Activated naive CD4-positive, alpha-beta T cell treated with Interleukin-2 at 50 U/mL for 16 hours (primary cell): Measurements from ENCODE around the gene CENPO.
"Not testable (repeated sequence)": the region's sequence is repeated elsewhere in the genome, so short reads cannot be mapped to it uniquely, and the experiment has no call there.

Experiments used
- DNase-seq: peaks from one replicate; pipeline ENCODE4 v3.0.0-alpha.2; 2020

The CENPO gene

DNA sequence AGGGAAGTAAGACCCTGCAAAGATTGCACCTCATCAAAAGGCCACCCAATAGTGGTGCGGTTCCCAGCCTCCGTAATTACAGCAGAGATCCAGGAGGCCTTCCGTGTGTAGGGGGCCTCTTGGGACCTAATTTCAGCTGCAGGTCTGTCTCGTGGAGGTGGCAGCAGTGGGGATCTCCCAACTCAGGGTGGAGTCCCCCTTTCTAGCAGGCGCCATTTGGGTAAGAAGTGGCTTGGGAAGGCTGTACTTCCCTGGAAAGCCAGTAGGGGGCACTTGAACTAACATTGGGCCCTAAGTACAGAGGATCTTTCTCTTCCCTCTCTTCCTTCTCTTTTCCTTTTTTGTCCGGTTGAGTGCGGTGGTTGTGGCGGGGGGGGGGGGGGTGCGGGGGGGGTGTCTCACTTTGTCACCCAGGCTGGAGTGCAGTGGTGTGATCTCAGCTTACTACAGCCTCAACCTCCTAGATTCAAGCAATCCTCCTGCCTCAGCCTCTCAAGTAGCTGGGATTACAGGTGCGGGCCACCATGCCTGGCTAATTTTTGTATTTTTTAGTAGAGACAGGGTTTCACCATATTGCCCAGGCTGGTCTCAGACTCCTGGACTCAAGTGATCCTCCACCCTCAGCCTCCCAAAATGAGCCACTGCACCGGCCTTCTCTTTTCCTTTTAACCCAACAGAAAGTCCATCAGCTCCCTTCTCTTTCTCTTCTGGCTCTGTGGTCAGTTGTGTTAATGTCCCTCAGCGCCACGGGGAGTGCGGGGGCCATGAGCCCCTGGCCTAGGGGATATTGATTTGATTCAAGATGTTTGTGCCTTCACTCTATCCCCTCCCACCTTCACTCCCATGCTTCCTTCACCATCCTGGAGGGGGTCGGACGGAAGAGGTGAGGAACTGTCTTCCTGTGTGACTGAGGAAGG, 32.0 kb downstream of the CENPO start:
- DNase-seq, result peak; percentile 27

GRCh38 chr2:24825883-24826772, 32.9 kb downstream of the CENPO start:
- DNase-seq, result no peak

DNA sequence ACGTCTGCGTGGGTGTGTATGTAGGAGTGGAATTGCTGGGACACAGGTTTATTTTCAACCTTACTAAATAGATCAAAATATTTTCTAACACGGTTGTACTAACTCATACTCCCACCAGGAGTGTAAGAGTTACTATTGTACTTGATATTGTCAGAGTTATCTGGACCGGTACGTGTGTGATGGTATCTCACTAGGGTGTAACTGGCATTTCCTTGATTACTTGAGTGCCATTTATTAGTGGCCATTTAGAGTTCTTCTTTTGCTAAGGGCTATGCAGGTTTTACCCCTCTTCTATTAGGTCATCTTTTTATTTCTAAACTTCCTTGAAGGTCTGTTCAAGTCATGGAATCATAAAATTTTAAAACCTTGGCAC, 33.5 kb downstream of the CENPO start:
- DNase-seq, result no peak

- DNase-seq, result peak; percentile 74
These were observed 34.4 kb downstream of the CENPO start for GRCh38 chr2:24827321-24828237.

- no peak for DNase-seq
These were observed 35.2 kb downstream of the CENPO start for GRCh38 chr2:24828238-24828996.

DNA sequence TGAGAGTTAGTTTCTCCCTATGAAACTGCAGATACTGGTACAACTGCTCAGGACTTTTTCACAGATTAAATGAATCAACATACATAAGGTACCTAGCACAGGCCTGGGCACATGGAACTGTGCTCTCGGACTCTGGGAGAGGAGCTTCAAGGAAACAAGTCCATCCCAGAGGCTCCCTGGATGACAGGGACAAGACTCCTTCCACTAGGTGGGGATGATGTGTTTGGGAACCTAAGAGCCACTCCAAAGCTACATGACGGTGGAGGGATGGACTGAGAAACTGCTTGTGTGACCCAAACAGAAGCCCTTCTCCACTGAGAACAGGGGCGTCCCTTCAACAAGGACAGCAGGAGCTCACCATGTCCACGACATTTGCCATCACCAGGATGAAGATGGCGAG, 37.1 kb downstream of the CENPO start:
- DNase-seq, result no peak

DNA sequence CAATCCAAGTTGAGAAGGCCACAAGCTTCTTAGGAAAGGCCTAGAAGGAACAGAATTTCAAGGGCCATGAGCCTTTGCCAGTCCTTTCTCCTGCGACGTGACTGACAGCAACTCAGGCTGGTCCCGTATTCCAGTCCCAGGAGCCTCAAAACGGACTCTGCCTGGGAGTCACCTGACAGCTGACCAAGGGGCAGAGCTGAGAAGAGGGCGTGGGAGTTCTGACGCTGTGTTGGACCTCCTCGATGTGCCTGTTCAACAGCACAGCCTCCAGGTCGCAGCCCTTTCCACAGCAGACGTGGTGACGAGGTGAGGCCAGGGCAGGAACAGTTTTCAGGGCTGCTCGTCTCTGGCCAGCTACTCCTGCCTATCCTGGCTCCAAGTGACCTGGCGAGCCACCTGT, 37.6 kb downstream of the CENPO start:
- no peak for DNase-seq

DNA sequence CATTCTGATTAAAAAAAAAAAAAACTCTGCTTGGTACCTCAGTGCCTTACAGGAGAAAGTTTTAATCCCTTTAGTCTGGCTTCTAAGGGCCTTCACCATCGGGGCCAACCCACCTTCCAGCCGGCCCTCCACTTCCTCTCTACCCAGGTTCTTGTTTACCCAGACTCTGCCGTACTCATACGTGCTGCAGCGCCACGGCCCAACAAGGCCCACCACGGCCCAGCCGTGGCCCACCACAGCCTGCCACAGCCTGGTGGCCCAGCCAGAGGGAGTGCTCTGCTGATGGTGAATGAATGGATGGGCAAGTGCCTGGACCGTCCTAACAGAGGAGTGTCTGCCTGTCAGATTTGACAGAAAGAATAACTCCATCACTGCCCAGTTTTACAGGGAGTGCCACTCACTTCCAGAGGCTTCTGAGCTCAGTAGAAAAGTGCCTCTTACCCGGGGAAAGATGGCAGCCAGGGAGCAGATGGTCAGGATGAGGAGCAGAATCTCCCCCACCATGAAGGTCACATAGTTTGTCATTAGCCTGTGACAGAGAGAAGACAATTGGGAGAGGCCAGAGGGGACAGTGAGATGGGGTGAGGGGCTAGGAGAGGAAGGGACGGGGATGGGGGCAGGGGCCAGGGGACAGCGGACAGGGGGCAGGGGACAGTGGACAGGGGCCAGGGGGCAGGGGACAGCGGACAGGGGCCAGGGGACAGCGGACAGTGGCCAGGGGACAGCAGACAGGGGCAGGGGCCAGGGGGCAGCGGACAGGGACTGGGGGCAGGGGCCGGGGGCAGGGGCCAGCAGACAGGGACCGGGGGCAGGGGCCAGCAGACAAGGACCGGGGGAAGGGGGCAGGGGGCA, 38.2 kb downstream of the CENPO start:
- DNase-seq, result no peak

GRCh38 chr2:24832073-24832461, 38.8 kb downstream of the CENPO start:
- DNase-seq, result no peak

GRCh38 chr2:24832521-24832920, 39.3 kb downstream of the CENPO start:
- no peak for DNase-seq

- no peak for DNase-seq
These were observed 39.9 kb downstream of the CENPO start for GRCh38 chr2:24832931-24833701.

DNA sequence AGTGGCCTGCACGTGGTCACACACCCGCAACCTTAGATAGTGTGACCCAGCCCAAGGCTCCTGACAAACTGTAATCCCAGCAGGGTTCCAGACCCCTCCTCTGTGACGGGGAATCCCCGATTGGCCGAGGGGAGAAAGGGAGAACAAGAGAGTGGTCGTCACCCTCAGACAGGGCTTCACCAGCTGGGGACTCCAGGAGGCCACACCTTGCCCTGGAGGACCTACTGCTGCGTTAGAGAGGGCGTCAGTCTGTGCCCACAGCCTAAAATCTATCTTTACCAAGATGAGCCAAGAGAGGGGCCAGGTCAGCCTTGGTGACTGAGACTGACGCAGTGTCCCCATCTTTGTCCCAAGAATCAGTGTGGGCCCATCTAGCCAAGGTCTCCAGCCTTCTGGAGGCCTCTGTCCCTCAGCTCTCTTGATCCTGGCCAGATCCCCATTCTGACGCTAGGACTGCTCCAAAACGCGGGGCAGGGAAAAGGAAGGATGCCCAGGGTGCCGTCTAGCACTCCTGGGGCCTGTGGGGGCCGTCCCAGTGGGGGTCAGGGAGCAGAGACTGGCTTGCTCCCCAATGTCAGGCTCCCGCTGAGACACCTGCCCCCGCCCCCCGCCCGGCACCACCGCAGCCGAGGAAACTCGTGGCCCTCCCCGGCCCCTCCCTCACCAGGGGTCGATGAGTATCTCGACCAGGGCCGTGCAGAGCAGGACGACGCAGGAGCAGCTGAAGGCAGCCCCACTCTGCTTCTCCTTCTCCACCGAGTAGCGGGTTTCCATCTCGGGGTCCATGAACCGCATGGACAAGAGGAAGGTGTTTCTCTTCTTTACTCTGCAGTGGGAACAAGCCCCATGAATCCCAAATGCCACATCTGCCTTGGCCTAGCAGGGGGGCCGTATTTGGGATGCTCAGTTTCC, 40.9 kb downstream of the CENPO start:
- DNase-seq, result no peak

- DNase-seq, result no peak
These were observed 41.6 kb downstream of the CENPO start for GRCh38 chr2:24834733-24835395.

- not testable (repeated sequence) for DNase-seq
These were observed 42.2 kb downstream of the CENPO start for GRCh38 chr2:24835411-24835810.

DNA sequence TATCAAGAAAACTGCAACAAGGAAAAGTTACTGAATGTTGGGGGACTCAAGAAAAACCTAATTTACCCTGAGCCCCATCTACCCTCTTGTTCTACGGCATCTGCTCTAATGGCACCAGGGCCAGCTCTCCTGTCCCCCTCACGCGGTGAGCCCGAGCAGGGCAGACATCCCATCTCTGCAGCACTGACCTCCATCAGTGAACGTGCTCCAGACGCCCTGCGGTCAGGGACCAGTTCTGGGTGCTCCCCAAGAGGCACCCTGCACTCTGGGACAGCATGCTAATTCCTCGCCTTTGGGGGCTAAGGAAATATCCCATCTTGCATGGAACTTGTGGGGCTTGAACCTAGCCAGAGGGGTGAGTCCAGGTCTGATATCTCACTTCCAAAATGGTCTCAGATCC, 43.0 kb downstream of the CENPO start:
- no peak for DNase-seq

GRCh38 chr2:24836706-24837105, 43.5 kb downstream of the CENPO start:
- DNase-seq, result no peak

DNA sequence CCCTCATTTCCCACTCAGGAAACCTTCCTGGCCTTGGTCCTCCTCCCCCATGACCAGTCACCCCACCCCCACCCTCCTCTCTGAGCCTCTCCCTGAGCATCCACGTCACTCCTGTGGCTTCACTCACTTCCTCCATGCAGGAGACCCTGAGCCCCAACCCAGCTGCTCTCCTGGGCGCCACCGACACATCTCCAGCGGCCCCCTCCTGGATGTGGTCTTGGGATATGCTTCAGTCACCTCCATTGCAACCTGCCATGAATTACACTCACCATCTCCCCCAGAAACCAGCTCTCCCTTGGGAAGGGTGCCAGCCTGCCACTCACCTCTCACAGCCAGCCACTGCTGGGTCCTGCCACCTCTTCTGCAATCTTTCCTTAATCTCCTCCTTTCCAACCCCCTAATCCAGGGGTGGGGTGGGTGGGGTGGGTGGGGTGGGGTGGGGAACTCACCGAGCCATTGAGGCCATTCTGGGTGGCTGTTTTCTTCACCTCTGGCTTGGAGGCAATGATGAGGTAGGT, 44.8 kb downstream of the CENPO start:
- no peak for DNase-seq

- no peak for DNase-seq
These were observed 45.3 kb downstream of the CENPO start for GRCh38 chr2:24838541-24838940.
